Small intestine (tissue), 16 donors: ENCODE measurements around the gene TUBGCP6. TPM values are rescaled to one million over a fixed set of nuclear protein-coding genes. Genes with fewer than 3 reads are reported as not detected.

ENCODE experiments used
- DNase-seq, 2 donors: peaks; one replicate each; pipeline versions ENCODE4 v3.0.0 to v3.0.0-alpha.2; 2013
- FAIRE-seq: peaks from 2 replicates; lab custom pipeline; 2012; peaks lifted over from hg19 to GRCh38; lab: Jason Lieb, UNC
- H3K27ac ChIP-seq, 3 donors: one replicate each; pipeline ENCODE4 v1.5.1; 2013; ENCODE audit warnings: low read length in 2 of 3, mild to moderate bottlenecking in 2 of 3, control low read depth in 1 of 3, inconsistent platforms in 1 of 3, low read depth in 1 of 3, moderate library complexity in 1 of 3
- H3K27me3 ChIP-seq, 3 donors: one replicate each; pipeline ENCODE4 v1.6.1; 2013; ENCODE audit warnings: low read length in 3 of 3, inconsistent platforms in 1 of 3; ENCODE audit not compliant: control insufficient read depth in 3 of 3, insufficient read depth in 3 of 3
- H3K36me3 ChIP-seq, 3 donors: one replicate each; pipeline ENCODE4 v1.6.1; 2013; ENCODE audit warnings: low read length in 3 of 3, inconsistent platforms in 1 of 3, low read depth in 1 of 3, mild to moderate bottlenecking in 1 of 3, moderate library complexity in 1 of 3; ENCODE audit not compliant: control insufficient read depth in 3 of 3, insufficient read depth in 2 of 3
- H3K4me1 ChIP-seq, 3 donors: one replicate each; pipeline ENCODE4 v1.6.1; 2013; ENCODE audit warnings: low read length in 2 of 3, inconsistent platforms in 1 of 3, low read depth in 1 of 3, mild to moderate bottlenecking in 1 of 3, moderate library complexity in 1 of 3; ENCODE audit not compliant: control insufficient read depth in 3 of 3, insufficient read depth in 2 of 3
- H3K4me3 ChIP-seq, 3 donors: one replicate each; pipeline ENCODE4 v1.5.1; 2013; ENCODE audit warnings: low read length in 3 of 3, control low read depth in 1 of 3, inconsistent platforms in 1 of 3, low read depth in 1 of 3, mild to moderate bottlenecking in 1 of 3, moderate library complexity in 1 of 3
- H3K9me3 ChIP-seq, 2 donors: one replicate each; pipeline ENCODE4 v1.6.1; 2013; ENCODE audit warnings: low read depth in 1 of 2, low read length in 1 of 2; ENCODE audit not compliant: control insufficient read depth in 2 of 2, insufficient read depth in 1 of 2
- WGBS, 3 donors: extraction: QIAGEN DNeasy Blood & Tissue Kit; methylation state at CpG; one replicate each; pipeline ENCODE4 v1.1.7; 2013; 5-methylcytosine and 5-hydroxymethylcytosine counted together
- long read RNA-seq, 10 donors: transcript quantifications; one replicate each; lab custom pipeline, GENCODE V29; 2026
- polyA plus RNA-seq, 4 donors: library from polyadenylated mRNA; stranded (reverse) in 3 of 4; unstranded in 1 of 4; fragments of 200-250 nt in 3 of 4; fragments of 120-200 nt in 1 of 4; gene quantifications; one replicate each; pipeline versions ENCODE4 v1.2.1 to v1.2.3, GENCODE V29; 2013
- donor health status: healthy with polysubstance abuse.
- donor health status: control.
- donor health status: control.
- donor health status: Bipolar disorder and iron deficiency.
- donor health status: healthy.

TUBGCP6 gene
- polyA plus RNA-seq = 10 to 100 TPM; 23.0 to 55.5 (median 39.7) TPM
- long read RNA-seq, donor 1, full-length matches to known transcripts = 1 of 20 reads
- long read RNA-seq, donor 1, partial matches to known transcripts = 19 of 20 reads
- long read RNA-seq, donor 1, other reads (novel, unspliced or antisense) = 0 of 20 reads
- long read RNA-seq, donor 2 = 0 reads
- long read RNA-seq, donor 3, partial matches to known transcripts = 5 of 5 reads
- long read RNA-seq, donor 3, other reads (novel, unspliced or antisense) = 0 of 5 reads
- long read RNA-seq, donor 4 = 0 reads
- long read RNA-seq, donor 5 = 0 reads
- long read RNA-seq, donor 6 = 0 reads
- long read RNA-seq, donor 7 = 0 reads
- long read RNA-seq, donor 8 = 0 reads
- long read RNA-seq, donor 9 = 0 reads
- long read RNA-seq, donor 10 = 0 reads

- Histone ChIP-seq H3K27me3 (no peaks in the 10 kb centered on the region), H3K4me1 (peaks cover 5 to 17% (median 9%) of the 10 kb centered on the region in 3 donors), H3K9me3 (no peaks in the 10 kb centered on the region), H3K27ac (peak within 1 kb of the TSS; percentile 86 to 98 (median 92)), H3K4me3 (peak within 1 kb of the TSS; percentile 72 to 100 (median 90)), H3K36me3 (peaks cover 0 to 47% (median under 1%) of the 10 kb centered on the region in 3 donors)
- peak; percentile 93 to 97 for DNase-seq
- 0 to 1% (median 1%) methylated on average over 76 of the region's 76 CpGs for WGBS, 3 donors
- no peak for FAIRE-seq
These were observed at the start of gene TUBGCP6 for GRCh38 chr22:50244420-50245213. Gene TUBGCP6 (minus strand): TSS chr22:50245023. CDS start chr22:50244459, 564 bp downstream.

DNA sequence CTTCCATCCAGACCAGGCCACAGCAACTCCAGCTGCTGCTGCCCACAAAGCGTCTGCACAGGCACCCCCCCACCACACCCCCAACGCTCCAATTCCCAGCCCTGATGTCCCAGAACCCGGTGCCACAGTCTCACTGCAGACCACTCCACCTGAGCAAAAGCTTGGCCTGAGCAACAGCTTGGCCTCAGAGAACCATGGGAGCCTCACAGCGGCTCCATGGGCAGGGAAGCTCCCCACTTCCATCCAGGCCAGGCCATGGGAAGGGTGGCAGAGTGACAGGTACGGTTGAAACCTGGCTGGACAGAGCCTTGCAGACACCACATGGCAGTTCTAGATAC lies 49.5 kb upstream of the TUBGCP6 start:
- no peak for DNase-seq

DNA sequence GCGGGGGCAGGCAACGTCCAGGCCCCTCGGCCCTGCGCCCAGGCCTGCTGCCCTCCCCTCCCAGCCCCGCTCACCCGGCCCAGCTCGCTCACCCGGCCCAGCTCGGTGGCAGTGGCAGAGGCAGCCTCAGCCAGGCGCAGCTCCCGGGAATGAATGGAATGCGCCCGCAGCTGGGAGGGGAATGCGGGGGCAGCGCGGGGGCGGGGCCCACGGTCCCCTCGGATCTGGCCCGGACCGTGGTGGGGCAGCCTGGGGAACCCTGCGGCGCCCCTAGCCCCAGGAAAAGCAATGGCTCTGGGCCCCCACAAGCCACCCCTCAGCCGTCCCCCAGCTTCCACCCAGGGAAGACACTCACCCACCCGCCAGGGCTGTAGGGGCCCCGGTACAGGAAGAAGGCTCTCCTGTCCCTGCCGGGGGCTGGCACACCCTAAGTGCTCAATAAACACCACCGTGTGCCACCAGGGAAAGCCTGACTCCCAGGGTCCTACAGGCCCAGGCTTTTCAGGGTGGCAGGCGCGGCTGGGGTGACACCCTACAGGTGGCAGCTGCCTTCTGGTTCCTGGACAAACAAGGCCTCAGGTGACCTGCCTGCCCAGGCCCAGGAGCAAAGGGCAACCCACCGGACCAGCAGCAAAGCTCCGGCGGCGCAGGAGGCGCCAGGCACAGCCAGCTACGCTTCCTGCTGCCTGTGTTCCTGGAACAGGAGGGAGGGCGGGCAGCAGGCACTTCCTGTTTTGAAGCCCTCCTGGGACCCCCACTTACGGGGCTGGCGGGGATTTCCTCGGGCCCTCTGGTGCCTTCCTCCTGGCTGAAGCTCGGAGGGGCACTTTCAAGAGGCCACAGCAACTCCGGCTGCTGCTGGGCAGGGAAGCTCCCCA lies 48.9 kb upstream of the TUBGCP6 start:
- Histone ChIP-seq H3K27me3 (no peaks in the 10 kb centered on the region), H3K27ac (peak overlapping the region; percentile 86 to 97 (median 93)), H3K9me3 (no peaks in the 10 kb centered on the region), H3K36me3 (peaks cover 0 to 85% (median 2%) of the 10 kb centered on the region in 3 donors), H3K4me1 (peaks cover 5 to 46% (median 8%) of the 10 kb centered on the region in 3 donors), H3K4me3 (peak overlapping the region in 2 of 3 donors; percentile 42 to 45)
- WGBS, 3 donors = 7 to 14% (median 12%) methylated on average over 29 to 42 of the region's 42 CpGs
- FAIRE-seq (no peak), DNase-seq (peak; percentile 87 to 94)

More for the DNA sequence above, 49.5 kb upstream of the TUBGCP6 start:
- FAIRE-seq = no peak
- peaks cover 0 to 82% (median 2%) of the 10 kb centered on the region in 3 donors for H3K36me3 ChIP-seq
- peaks cover 5 to 50% (median 8%) of the 10 kb centered on the region in 3 donors for H3K4me1 ChIP-seq
- no peaks in the 10 kb centered on the region for H3K27me3 ChIP-seq
- H3K4me3 ChIP-seq = no peak overlapping the region
- no peaks in the 10 kb centered on the region for H3K9me3 ChIP-seq
- peak overlapping the region; percentile 86 to 97 (median 93) for H3K27ac ChIP-seq
- 24 to 37% (median 24%) methylated on average over 5 of the region's 5 CpGs for WGBS, 3 donors

DNA sequence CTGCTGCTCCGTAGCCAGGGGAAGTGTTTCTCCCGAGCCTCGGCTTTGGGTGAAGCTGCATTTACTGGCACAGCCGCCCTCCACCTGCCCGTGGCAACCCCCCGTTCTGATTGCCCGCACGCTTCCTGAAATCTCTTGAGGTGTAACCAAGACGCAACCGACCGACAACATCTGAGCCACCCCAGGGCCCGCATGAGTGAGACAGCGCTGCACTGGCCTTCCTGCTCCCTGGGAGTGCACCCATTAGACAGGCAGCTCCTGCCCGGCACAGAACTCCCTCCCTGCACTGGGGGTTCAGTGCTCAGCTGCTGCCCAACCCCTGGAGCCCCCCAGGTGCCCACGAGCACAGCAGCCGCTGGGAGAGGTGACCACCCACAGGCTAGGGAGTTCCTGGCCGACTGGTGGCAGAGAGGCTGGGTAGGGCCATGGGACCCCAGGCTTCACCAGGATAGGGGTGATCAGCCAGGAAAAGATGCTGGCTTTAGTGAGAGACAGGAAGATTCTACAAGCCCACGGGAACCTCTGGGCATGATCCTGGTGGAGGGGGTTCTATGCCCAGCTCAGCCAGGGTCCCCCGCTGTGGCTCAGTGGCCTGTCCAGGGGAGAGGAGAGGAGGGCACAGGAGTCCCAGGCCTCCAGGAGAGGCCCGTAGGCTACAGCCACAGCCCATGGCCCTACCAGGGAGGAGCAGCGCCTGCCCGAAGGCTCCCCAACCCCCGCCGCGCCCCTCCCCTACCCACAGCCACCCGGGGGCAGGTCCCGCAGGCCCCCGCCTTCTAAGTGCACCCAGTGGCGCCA lies 48.0 kb upstream of the TUBGCP6 start:
- H3K36me3 ChIP-seq = peaks cover 2 to 87% (median 3%) of the 10 kb centered on the region in 3 donors
- peak overlapping the region in 2 of 3 donors; percentile 42 to 45 for H3K4me3 ChIP-seq
- no peak for FAIRE-seq

DNA sequence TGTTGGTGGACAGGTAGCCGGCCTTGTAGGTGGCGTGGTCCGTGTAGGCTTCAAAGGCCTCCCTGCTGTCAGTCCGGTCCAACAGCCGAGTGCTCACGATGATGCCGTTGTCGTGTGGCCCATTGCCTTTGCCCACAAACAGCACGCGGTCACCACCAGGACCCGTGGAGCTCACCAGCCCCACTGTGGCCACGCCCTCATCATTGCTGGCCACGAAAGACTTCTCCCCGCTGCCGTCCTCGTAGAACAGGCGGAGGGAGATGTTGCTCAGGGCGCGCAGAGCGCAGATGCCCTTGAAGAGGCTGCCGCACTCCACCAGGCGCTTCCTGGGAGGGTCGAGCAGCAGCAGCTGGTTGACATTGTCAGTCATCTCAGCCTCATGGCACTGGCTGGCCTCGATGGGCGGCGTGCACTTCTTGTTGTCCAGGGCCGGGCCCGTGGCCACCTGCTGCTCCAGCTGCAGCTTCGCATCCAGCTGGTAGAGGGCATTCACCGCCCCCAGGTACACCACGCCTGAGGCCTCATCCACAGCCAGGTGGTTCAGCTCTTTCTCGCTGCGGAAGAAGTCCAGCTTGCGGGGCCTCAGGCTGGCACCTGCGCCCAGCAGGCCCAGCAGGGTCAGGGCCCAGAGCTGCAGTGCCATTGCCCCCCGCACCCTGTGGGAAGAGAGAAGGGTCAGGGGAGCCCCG lies 45.3 kb upstream of the TUBGCP6 start:
- peaks cover 3 to 89% (median 8%) of the 10 kb centered on the region in 3 donors for H3K36me3 ChIP-seq
- H3K27me3 ChIP-seq = no peaks in the 10 kb centered on the region
- DNase-seq (no peak), FAIRE-seq (no peak)
- H3K4me3 ChIP-seq = no peak overlapping the region
- 90 to 91% (median 90%) methylated on average over 35 to 37 of the region's 37 CpGs for WGBS, 3 donors
- no peaks in the 10 kb centered on the region for H3K9me3 ChIP-seq
- H3K4me1 ChIP-seq = peaks cover 0 to 22% (median 3%) of the 10 kb centered on the region in 3 donors
- H3K27ac ChIP-seq = no peak overlapping the region

More for the DNA sequence above, 48.0 kb upstream of the TUBGCP6 start:
- no peaks in the 10 kb centered on the region for H3K27me3 ChIP-seq
- peaks cover 5 to 38% (median 6%) of the 10 kb centered on the region in 3 donors for H3K4me1 ChIP-seq
- no peaks in the 10 kb centered on the region for H3K9me3 ChIP-seq
- DNase-seq = no peak
- peak overlapping the region; percentile 34 to 97 (median 93) for H3K27ac ChIP-seq
- 45 to 68% (median 52%) methylated on average over 21 to 29 of the region's 29 CpGs for WGBS, 3 donors

DNA sequence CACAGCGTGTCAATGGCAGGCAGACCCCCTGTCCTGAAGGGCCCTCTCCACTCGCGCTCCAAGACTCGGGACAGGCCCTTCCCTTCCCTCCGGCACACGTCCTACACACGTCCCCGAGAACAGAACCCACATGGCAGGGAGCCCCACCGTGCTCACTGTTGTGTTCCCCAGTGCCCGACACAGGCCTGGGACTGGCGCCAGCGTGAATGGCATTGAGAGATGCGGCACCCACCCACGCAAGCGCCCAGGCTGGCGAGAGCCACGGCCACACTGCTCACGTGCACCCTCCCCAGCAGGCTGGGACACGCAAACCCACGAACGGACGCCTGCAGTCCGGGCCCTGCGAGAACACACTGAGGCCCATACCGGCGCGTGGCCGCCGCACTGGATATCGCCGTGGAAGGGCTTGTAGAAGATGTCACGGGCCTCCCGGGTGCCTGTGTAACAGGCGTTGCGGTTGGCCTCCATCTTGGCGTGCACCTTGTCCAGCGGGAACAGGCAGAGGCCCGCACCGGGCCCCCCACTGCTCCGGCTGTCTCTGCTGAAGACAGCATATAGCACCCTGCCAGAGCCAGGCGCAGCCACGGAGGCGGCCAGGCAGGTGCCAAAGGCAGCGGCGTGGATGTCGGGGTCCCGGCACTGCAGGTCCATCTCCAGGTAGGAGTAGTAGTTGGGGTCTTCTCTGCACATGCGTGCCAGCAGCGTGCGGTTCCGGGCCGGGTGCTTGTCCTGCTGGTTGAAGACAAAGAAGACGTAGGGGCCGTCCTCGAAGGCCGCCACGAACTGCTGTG lies 44.5 kb upstream of the TUBGCP6 start:
- Histone ChIP-seq H3K4me3 (no peak overlapping the region), H3K36me3 (peaks cover 6 to 87% (median 8%) of the 10 kb centered on the region in 3 donors), H3K9me3 (no peaks in the 10 kb centered on the region), H3K27ac (no peak overlapping the region), H3K27me3 (no peaks in the 10 kb centered on the region), H3K4me1 (peaks cover 0 to 16% (median 3%) of the 10 kb centered on the region in 3 donors)
- WGBS, 3 donors = 94 to 96% (median 95%) methylated on average over 54 to 57 of the region's 57 CpGs
- FAIRE-seq (no peak), DNase-seq (no peak)
